H1 (cell line): ENCODE measurements around the gene C2orf42. TPM values are rescaled to one million over a fixed set of nuclear protein-coding genes. Genes with fewer than 3 reads are reported as not detected.
"Not testable (repeated sequence)": the region's sequence is repeated elsewhere in the genome, so short reads cannot be mapped to it uniquely, and the experiment has no call there.

Experiments used
- CTCF ChIA-PET: fragments of 300-600 bp; sonication (Branson Sonifier 250); formaldehyde crosslinking; loops from one replicate; lab custom pipeline; 2021; ENCODE audit not compliant: partially characterized antibody; lab: Charles Lee
- POLR2A ChIA-PET: fragments of 300-600 bp; sonication (Branson Sonifier 250); formaldehyde crosslinking; loops from one replicate; lab custom pipeline; 2021; ENCODE audit warnings: inconsistent platforms; ENCODE audit not compliant: partially characterized antibody; lab: Charles Lee
- DNase-seq, 2 experiments: peaks; one replicate each; pipeline versions ENCODE4 v3.0.0 to v3.0.0-alpha.2; 2010 to 2022; ENCODE audit warnings: low spot score in 2 of 2, low read depth in 1 of 2, mixed read lengths in 1 of 2
- FAIRE-seq: peaks from 2 replicates; lab custom pipeline; 2011; peaks lifted over from hg19 to GRCh38; lab: Jason Lieb, UNC
- H2AFZ ChIP-seq: 2 replicates; pipeline ENCODE4 v1.8.1; 2012; ENCODE audit warnings: low read length, inconsistent platforms
- H2AK5ac ChIP-seq: 2 replicates; pipeline ENCODE4 v1.6.1; 2013; ENCODE audit warnings: low read depth, low read length
- H2BK120ac ChIP-seq: replicated peaks from 2 replicates; pipeline ENCODE3; 2013; ENCODE audit warnings: low read depth, low read length, inconsistent platforms
- H2BK12ac ChIP-seq: 2 replicates; pipeline ENCODE4 v1.6.1; 2013; ENCODE audit warnings: low read depth, low read length
- H2BK15ac ChIP-seq: 2 replicates; pipeline ENCODE4 v1.6.1; 2013; ENCODE audit warnings: low read length
- H2BK20ac ChIP-seq: 2 replicates; pipeline ENCODE4 v1.6.1; 2013; ENCODE audit warnings: low read length
- H2BK5ac ChIP-seq: 2 replicates; pipeline ENCODE4 v1.6.1; 2013; ENCODE audit warnings: low read depth, low read length
- H3K14ac ChIP-seq: 2 replicates; pipeline ENCODE4 v1.6.1; 2013; ENCODE audit warnings: inconsistent platforms; ENCODE audit not compliant: insufficient read length
- H3K18ac ChIP-seq: 2 replicates; pipeline ENCODE4 v1.6.1; 2013; ENCODE audit warnings: low read length; ENCODE audit errors: extremely low read depth
- H3K23ac ChIP-seq: 2 replicates; pipeline ENCODE4 v1.6.1; 2013; ENCODE audit warnings: inconsistent platforms; ENCODE audit not compliant: insufficient read length
- H3K23me2 ChIP-seq: 2 replicates; pipeline ENCODE4 v1.6.1; 2013; ENCODE audit warnings: low read depth, low read length
- H3K27ac ChIP-seq: 2 replicates; pipeline ENCODE4 v1.6.1; 2011; ENCODE audit warnings: low read depth, low read length, inconsistent platforms
- H3K27me3 ChIP-seq, 4 experiments: replicated peaks in 1 of 4; 1 replicate in 1 of 4; 2 replicates in 3 of 4; pipeline versions ENCODE4 v1.6.1 to v1.8.1; 2011 to 2013; ENCODE audit warnings: low read length in 3 of 4, mild to moderate bottlenecking in 3 of 4, inconsistent platforms in 2 of 4, mixed read lengths in 2 of 4, moderate library complexity in 1 of 4; ENCODE audit not compliant: control insufficient read depth in 3 of 4, insufficient read depth in 3 of 4; ENCODE audit errors: extremely low read depth in 1 of 4
- H3K36me3 ChIP-seq, 4 experiments: 2 replicates each; pipeline versions ENCODE4 v1.6.1 to v1.8.1; 2011 to 2013; ENCODE audit warnings: mild to moderate bottlenecking in 4 of 4, low read length in 3 of 4, moderate library complexity in 2 of 4, control low read depth in 1 of 4, inconsistent platforms in 1 of 4; ENCODE audit not compliant: insufficient read depth in 4 of 4, control insufficient read depth in 2 of 4
- H3K4ac ChIP-seq: replicated peaks from 2 replicates; pipeline ENCODE3; 2013; ENCODE audit warnings: low read length, low read depth, mixed read lengths, inconsistent platforms; ENCODE audit not compliant: insufficient read length
- H3K4me1 ChIP-seq, 4 experiments: replicated peaks in 1 of 4; 1 replicate in 1 of 4; 2 replicates in 3 of 4; pipeline versions ENCODE4 v1.6.1 to v1.8.1; 2011 to 2013; ENCODE audit warnings: low read length in 3 of 4, inconsistent platforms in 2 of 4, mixed read lengths in 1 of 4; ENCODE audit not compliant: insufficient read depth in 4 of 4, control insufficient read depth in 3 of 4
- H3K4me2 ChIP-seq, 2 experiments: 2 replicates each; pipeline versions ENCODE4 v1.6.1 to v1.8.1; 2011 to 2013; ENCODE audit warnings: low read depth in 2 of 2, low read length in 2 of 2, control low read depth in 1 of 2, inconsistent platforms in 1 of 2, mild to moderate bottlenecking in 1 of 2; ENCODE audit not compliant: insufficient read depth in 1 of 2
- H3K4me3 ChIP-seq, 4 experiments: fragments of 200-600, 300-600 bp in 1 of 4; sonication (generic), shearing (Covaris generic), sonication (Bioruptor Twin) in 1 of 4; 2 replicates each; pipeline versions ENCODE4 v1.5.1 to v1.8.1; 2011 to 2016; ENCODE audit warnings: low read length in 4 of 4, low read depth in 3 of 4, control low read depth in 2 of 4, inconsistent platforms in 2 of 4, mild to moderate bottlenecking in 2 of 4, mixed read lengths in 1 of 4, moderate library complexity in 1 of 4; ENCODE audit not compliant: insufficient read depth in 2 of 4; ENCODE audit errors: extremely low read depth in 1 of 4
- H3K56ac ChIP-seq: replicated peaks from 2 replicates; pipeline ENCODE3; 2013; ENCODE audit warnings: low read depth, mild to moderate bottlenecking, mixed read lengths, low read length, inconsistent platforms; ENCODE audit not compliant: insufficient read length
- H3K79me1 ChIP-seq: 2 replicates; pipeline ENCODE4 v1.6.1; 2013; ENCODE audit warnings: low read depth, low read length, control low read depth
- H3K79me2 ChIP-seq, 2 experiments: 2 replicates each; pipeline versions ENCODE4 v1.6.1 to v1.8.1; 2012 to 2013; ENCODE audit warnings: low read length in 2 of 2, mild to moderate bottlenecking in 2 of 2, inconsistent platforms in 1 of 2; ENCODE audit not compliant: insufficient read depth in 2 of 2, control insufficient read depth in 1 of 2
- H3K9ac ChIP-seq, 4 experiments: replicated peaks in 1 of 4; 1 replicate in 1 of 4; 2 replicates in 3 of 4; pipeline versions ENCODE4 v1.6.1 to v1.8.1; 2011 to 2013; ENCODE audit warnings: low read depth in 3 of 4, low read length in 3 of 4, control low read depth in 2 of 4, mild to moderate bottlenecking in 2 of 4, moderate library complexity in 2 of 4, inconsistent platforms in 1 of 4; ENCODE audit errors: extremely low read depth in 1 of 4
- H3K9me3 ChIP-seq, 2 experiments: 2 replicates each; pipeline versions ENCODE4 v1.6.1 to v1.8.1; 2012 to 2013; ENCODE audit warnings: mild to moderate bottlenecking in 2 of 2, moderate library complexity in 2 of 2, control low read depth in 1 of 2, inconsistent platforms in 1 of 2, low read depth in 1 of 2, low read length in 1 of 2, mixed read lengths in 1 of 2; ENCODE audit not compliant: insufficient read depth in 2 of 2
- H4K20me1 ChIP-seq, 2 experiments: replicated peaks in 1 of 2; 2 replicates each; pipeline versions ENCODE3 to v1.8.1; 2011 to 2013; ENCODE audit warnings: inconsistent platforms in 2 of 2, low read length in 2 of 2, mild to moderate bottlenecking in 1 of 2; ENCODE audit not compliant: insufficient read depth in 2 of 2, control insufficient read depth in 1 of 2
- H4K5ac ChIP-seq: 2 replicates; pipeline ENCODE4 v1.6.1; 2013; ENCODE audit warnings: low read length, low read depth, mixed read lengths, inconsistent platforms; ENCODE audit not compliant: insufficient read length
- H4K8ac ChIP-seq: 2 replicates; pipeline ENCODE4 v1.8.0; 2013; ENCODE audit warnings: mild to moderate bottlenecking, moderate library complexity, low read length, inconsistent platforms; ENCODE audit not compliant: insufficient read depth; ENCODE audit errors: extremely low read depth
- H4K91ac ChIP-seq: replicated peaks from 2 replicates; pipeline ENCODE3; 2013; ENCODE audit warnings: low read length, mixed read lengths, inconsistent platforms; ENCODE audit not compliant: insufficient read length
- POLR2A ChIP-seq, 2 experiments: IDR thresholded peaks; 1 replicate in 1 of 2; 2 replicates in 1 of 2; pipeline ENCODE4 v1.6.1; 2011; ENCODE audit warnings: low read depth in 2 of 2, low read length in 2 of 2, mild to moderate bottlenecking in 2 of 2; ENCODE audit errors: control extremely low read depth in 1 of 2
- WGBS, 2 experiments: shearing (Covaris generic) in 1 of 2; methylation state at CpG; one replicate each; pipeline versions ENCODE4 v1.1.6 to v1.1.7; 2013 to 2015; ENCODE audit warnings: low lambda C conversion rate in 2 of 2, mixed read lengths in 2 of 2, inconsistent platforms in 1 of 2, low coverage in 1 of 2, missing lambda C conversion rate in 1 of 2; ENCODE audit not compliant: insufficient replicate concordance in 2 of 2, insufficient coverage in 1 of 2, insufficient read length in 1 of 2; ENCODE audit errors: extremely low coverage in 1 of 2, missing lambda C conversion rate in 1 of 2; 5-methylcytosine and 5-hydroxymethylcytosine counted together
- polyA plus RNA-seq, 7 experiments: library from polyadenylated mRNA; depleted of rRNA in 3 of 7; stranded (reverse) in 5 of 7; unstranded in 2 of 7; fragments of >200 nt in 5 of 7; fragments of 200-250 nt in 2 of 7; gene quantifications; 1 replicate in 5 of 7; 2 replicates in 1 of 7; 4 replicates in 1 of 7; pipeline versions ENCODE4 v1.2.1 to v1.2.3, GENCODE V29; 2011 to 2013; ENCODE audit warnings: missing spikeins in 2 of 7, mixed read lengths in 2 of 7
- total RNA-seq: library from RNA; stranded (reverse); fragmentation: NEBNext Ultra II Directional; extraction: Animal tissue kit (Norgen Biotek cat#: 25700); gene quantifications from 2 replicates; pipeline ENCODE4 v1.2.1, GENCODE V29; 2021

Gene C2orf42
- total and polyA plus RNA-seq, 2 of the 8 experiments (the other 6 are each of a cell fraction or from before 2014, with no cell fraction given) = 3.9 to 10.7 TPM

DNA sequence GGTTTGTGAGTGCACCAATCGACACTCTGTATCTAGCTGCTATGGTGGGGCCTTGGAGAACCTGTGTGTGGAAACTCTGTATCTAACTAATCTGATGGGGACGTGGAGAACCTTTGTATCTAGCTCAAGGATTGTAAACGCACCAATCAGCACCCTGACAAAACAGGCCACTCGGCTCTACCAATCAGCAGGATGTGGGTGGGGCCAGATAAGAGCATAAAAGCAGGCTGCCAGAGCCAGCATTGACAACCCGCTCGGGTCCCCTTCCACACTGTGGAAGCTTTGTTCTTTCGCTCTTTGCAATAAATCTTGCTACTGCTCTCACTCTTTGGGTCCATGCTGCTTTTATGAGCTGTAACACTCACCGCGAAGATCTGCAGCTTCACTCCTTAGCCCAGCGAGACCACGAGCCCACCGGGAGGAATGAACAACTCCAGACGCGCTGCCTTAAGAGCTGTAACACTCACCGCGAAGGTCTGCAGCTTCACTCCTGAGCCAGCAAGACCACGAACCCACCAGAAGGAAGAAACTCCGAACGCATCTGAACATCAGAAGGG is 41.6 kb downstream of the C2orf42 start:
- ChIA-PET CTCF (interaction anchor here (1.4 to 2.3 kb wide), 4 partner anchors 27 to 237 kb away, joined by 3 to 7 read pairs (median 5); no protein-coding TSS in a partner anchor), POLR2A (interaction anchor here (1.0 to 51.3 kb wide), 7 partner anchors 8 to 236 kb away, joined by 3 to 1553 read pairs (median 6); partner anchors contain the start of genes MXD1 and PCBP1)
- H3K23me2 ChIP-seq, H4K8ac ChIP-seq, H2AK5ac ChIP-seq, H2BK15ac ChIP-seq, H3K18ac ChIP-seq, H3K14ac ChIP-seq, H3K4ac ChIP-seq, H2BK12ac ChIP-seq, DNase-seq, H2AFZ ChIP-seq, H3K4me2 ChIP-seq, H2BK5ac ChIP-seq, H4K5ac ChIP-seq, H3K79me2 ChIP-seq, H3K9me3 ChIP-seq, H3K79me1 ChIP-seq, H3K23ac ChIP-seq, H3K36me3 ChIP-seq, H3K9ac ChIP-seq, H3K56ac ChIP-seq, H2BK20ac ChIP-seq, H4K20me1 ChIP-seq, H4K91ac ChIP-seq, H3K4me3 ChIP-seq, H3K27me3 ChIP-seq, FAIRE-seq, H2BK120ac ChIP-seq, H3K27ac ChIP-seq, H3K4me1 ChIP-seq: not testable (repeated sequence)
- 95% methylated on average over 19 of the region's 19 CpGs; no CpG with 5 or more reads in 1 of the 2 experiments for WGBS, 2 experiments
- TF ChIP-seq POLR2A (IDR thresholded peaks at IDR 0.05; ENCODE audit: control extremely low read depth in 1 of 2, low read depth in 2 of 2, low read length in 2 of 2) = 0 out of 3 replicates have a peak, but pooled peaks of 1 of the 2 experiments have one; percentile 4
